GM18907 (cell line): Measurements from ENCODE around the gene RAB3D.
"Not testable (repeated sequence)": the region's sequence is repeated elsewhere in the genome, so short reads cannot be mapped to it uniquely, and the experiment has no call there.

Source experiments
- ATAC-seq: cut with Tn5 transposase; IDR thresholded peaks from one replicate; pipeline ENCODE4 v1.9.1; 2021; ENCODE audit warnings: mild to moderate bottlenecking, moderate library complexity; ENCODE audit not compliant: unreplicated experiment

The RAB3D gene, protein sequence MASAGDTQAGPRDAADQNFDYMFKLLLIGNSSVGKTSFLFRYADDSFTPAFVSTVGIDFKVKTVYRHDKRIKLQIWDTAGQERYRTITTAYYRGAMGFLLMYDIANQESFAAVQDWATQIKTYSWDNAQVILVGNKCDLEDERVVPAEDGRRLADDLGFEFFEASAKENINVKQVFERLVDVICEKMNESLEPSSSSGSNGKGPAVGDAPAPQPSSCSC

DNA sequence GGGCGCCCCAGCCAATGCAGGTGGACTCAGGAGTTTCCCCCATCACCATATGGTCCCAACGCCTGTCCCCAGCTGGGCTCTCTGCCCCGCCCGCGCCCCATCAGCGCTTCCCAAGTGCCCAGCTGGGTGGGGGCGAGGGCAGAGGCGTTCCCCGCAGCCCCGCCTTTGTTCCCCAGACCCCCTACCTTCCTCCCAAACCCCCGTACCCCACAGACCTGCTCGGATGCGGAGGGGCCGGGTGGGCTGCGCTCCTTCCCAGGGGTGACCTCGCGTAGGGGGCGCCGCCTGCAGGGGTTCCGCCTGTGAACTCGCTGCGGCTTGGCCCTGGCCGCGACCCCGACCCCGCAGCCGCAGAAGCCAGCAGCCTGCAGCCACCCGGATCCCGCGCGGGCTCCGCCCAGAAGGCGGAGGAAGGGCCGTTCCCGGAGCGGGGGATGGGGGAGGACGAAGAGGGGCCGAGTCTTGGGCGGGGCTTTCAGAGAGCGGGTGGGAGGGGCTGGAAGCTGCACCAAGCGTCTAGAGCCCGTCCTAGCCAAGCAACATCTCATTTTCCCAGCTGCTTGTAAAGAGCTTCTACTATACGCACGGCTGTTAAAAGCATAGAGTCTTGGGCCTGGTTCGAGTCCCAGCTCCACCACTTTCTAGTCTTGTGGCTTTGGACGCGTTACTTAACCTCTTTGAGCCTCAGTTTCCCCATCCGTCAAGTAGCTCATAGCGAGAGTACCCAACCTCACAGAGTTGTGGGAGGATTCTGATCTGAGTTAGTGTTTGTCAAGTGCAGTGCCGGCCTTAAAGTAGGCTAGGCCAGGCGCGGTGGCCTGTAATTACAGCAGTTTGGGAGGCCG is at the start of gene RAB3D:
TSS of gene RAB3D (minus strand) at position 404 of the 845 bp plus-strand sequence. CDS start 2,258 bp downstream, outside the sequence.
- ATAC-seq: no peak

DNA sequence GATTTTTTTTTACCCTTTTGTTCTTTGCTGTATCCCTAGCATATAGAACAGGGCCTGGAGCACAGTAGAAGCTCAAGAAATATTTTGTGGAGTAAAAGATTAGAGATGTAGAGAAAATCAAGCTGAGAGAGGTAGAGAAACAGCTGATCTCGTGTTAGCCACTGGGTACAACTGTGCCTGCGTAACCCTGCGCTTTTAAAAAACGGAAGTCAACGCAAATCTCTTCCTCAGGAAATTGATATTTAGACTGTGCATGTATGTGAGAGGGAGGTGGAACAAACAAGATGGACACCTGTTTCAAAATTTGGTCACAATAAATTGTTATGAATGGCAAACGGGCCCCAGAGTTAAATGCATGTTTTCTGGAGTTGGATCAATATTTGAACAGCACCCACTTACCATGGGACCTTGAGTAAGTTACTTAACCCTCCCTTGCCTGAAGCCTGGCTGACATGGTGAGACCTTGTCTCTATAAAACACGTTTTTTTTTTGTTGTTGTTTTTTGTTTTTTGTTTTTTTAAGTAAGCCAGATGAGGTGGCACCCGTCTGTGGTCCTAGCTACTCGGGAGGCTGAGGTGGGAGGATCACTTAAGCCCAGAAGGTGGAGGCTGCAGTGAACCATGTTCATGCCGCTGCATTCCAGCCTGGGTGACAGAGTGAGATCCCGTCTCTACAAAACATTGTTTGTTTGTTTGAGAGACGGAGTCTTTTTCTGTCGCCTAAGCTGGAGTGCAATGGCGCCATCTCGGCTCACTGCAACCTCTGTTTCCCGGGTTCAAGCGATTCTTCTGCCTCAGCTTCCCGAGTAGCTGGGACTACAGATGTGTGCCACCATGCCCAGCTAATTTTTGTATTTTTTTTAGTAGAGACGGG is 47.9 kb upstream of the RAB3D start:
- no peak for ATAC-seq

DNA sequence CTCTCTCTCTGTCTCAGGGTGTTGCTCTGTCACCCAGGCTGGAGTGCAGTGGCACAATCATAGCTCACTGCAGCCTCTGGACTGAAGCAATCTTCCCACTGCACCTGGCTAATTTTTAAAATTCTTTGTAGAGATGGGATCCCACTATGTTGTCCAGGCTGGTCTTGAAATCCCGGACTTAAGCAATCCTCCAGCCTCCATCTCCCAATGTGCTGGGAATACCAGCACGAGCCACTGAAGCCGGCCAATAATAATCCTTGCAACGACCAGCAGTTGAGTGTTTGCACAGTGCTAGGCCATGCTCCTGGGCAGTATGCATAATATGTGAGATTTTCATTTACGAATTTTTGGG is 45.3 kb upstream of the RAB3D start:
- ATAC-seq: no peak

DNA sequence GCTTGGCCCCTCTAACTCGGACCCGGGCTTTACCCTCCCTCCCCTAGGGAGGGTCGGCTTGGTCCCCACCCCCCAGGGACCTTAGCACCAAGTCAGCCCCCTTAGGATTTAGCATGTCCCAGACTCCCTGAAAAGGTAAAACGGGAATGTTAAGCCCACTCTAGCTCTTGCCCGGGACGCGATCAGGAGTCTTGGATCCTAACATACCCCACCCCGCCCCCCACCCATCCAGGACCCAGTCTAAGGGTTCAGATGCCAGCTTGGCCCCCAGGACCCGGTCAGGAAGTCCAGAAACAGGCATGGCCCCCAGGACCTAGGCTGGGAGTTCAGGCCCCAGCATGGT is 44.2 kb upstream of the RAB3D start:
- no peak for ATAC-seq

DNA sequence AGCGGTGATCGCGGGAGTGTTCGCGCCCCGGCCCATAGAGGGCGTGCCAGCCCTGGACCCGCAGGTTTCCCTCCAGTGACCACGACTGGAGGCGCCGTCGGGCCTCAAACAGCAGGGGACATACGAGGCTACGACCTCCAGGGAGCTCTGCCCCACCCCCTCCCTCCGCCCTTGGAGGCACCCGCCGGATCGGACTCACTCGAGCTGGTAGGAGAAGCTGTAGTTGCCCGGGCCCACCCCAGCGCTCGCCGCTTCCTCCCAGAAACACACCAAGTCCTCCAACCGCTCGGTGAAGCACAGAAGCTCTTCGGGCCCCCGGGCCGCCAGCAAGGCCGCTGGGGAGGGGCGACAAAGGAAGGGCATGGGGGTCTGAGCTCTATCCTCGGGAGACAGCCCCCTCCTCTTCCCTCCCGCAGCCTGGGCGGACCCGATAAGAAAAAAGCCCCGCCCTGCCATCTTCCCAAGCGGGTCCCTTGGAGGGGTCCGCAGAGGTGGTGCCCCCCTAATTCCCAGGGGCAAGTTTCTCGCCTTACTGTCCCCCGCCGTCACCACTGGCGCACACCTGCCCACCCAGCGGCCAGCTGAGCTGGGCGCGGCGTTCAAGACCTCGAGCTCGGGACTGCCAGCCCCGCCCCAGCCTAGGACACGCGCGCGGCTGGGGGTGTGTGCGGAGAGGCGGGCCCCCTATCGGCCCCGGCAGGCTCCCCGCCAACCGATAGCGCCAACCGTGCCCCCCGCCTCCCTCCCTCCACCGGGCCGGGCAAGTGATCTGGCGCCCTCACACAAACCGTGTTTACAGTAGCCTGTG is 43.6 kb upstream of the RAB3D start:
- no peak for ATAC-seq

DNA sequence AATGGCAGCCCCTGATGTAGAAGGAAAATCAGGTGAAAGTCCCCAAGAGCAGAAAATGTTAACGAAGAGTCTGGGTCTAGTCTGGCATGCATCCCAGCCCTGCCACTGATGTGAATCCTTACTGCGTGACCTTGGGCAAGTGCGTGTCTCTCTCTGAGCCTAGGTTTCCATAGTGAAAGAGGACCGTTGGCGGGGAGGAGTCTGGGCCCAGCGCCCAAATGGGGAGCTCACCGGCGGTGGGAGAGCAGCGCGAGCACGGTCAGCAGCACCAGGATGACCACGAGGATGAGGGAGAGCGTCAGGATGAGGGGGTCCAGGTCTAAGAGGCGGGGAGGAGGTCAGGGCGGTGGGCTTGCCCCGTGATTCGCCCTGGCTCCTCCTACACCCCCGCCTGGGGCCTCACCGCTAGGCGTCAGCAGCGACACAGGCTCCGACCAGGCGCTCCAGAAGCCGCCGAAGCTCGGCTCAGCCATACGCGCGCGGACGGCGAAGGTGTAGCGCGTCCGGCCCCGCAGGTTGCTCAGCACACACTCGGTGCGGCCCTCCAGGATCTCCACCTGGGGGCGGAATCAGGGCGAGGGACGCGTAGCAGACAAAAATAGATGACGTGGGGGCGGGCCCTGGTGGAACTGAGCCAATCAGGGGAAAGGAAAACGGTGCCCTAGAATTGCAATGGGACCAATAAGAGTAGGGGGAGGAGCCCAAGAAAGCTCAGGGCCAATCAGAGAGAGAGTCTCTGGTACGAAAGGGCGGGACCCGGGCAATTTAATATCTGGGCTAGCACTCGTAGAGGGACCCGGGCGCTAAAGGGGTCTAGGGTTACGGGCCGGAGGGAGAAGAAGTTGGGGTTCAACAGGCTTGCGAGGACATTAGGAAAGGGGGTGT is 41.4 kb upstream of the RAB3D start:
- peak; percentile 76 for ATAC-seq

DNA sequence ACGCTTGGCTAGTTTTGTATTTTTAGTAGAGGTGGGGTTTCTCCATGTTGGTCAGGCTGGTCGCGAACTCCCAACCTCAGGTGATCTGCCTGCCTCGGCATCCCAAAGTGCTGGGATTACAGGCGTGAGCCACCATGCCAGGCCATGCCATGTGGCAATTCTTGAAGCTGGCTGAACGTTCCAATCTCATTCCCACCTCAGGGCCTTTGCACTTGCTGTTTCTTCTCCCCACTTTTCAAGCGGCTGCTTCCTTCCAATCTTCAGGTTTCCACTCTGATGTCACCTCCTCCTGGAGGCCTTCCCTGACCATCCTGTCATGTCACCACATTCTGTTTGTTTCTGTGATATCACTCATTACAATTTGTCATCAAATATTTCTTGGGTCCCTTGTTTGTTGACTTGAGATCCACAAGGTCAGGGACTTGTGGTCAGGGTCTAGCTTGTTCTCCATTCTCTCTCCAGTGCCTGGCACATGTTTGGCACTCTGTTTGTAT is 40.4 kb upstream of the RAB3D start:
- ATAC-seq: no peak

DNA sequence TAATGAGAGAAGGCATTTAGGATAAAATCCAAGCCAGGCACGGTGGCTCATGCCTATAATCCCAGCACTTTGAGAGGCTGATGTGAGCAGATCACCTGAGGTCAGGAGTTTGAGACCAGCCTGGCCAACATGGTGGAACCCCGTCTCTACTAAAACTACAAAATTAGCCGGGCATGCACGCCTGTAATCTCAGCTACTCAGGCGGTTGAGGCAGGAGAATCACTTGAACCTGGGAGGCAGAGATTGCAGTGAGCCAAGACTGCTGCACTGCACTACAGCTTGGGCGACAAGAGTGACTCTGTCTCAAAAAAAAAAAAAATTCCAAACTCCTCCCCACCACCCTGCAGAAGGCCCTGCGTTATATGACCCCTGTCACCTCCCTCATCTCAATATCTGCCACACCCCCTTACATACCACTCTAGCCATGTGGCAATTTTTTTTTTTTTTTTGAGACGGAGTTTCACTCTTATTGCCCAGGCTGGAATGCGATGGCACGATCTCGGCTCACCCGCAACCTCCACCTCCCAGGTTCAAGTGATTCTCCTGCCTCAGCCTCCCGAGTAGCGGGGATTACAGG is 39.9 kb upstream of the RAB3D start:
- ATAC-seq: not testable (repeated sequence)

DNA sequence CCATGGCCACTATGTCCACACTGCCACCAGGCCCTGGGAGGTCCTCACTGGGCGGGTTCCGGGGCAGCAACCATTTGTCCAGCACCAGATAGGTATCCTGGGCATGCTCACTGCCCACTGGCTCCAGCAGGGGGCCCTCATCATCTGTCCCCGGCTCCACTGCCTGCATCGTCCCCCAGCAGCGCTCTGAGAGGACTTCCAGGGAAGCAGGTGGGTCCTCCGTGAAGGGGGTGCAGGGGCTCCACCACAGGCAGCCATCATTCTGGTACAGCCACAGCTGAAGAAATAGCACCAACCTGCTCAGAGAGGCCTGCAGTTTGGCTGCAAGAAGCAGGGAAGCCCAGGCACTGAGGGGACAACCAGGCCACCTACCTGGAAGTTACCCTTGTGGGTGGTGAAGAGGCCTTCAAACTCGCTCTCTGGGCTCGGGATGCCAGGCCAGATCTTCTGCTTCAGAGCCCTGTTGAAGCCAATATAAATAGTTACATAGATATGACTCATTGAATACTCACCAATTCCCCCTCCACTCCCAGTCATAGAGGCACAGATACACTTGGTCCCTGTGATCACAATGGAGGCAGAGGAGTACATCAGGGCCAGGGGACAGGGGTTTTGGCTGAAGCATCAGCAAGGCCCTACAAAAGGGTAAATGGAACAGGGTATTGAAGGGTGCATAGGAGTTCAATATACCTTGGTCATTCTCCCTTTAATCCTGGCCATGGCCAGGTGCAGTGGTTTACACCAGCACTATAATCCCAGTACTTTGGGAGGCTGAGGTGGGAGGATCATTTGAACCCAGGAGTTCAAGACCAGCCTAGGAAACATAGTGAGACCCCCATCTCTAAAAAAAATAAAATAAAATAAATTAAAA is 39.1 kb upstream of the RAB3D start:
- ATAC-seq: no peak

DNA sequence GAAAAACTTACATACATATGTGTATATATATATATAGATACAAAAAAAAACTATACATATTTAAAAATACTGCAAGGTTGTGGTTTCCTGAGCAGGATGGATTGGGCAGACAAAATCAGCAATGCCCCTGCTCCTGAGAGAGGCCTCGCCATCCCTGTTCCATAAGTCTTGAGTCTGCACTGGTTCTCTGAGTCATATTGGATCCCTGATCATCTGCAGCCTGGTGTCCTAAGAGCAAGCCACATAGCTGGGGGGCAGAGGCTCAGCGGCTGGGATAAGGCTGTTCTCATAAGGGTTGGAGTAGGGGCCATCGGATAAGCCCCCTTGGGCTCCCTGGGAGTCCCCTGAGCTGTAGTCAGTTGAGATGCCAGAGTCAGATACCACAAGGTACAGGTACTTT is 38.3 kb upstream of the RAB3D start:
- no peak for ATAC-seq

DNA sequence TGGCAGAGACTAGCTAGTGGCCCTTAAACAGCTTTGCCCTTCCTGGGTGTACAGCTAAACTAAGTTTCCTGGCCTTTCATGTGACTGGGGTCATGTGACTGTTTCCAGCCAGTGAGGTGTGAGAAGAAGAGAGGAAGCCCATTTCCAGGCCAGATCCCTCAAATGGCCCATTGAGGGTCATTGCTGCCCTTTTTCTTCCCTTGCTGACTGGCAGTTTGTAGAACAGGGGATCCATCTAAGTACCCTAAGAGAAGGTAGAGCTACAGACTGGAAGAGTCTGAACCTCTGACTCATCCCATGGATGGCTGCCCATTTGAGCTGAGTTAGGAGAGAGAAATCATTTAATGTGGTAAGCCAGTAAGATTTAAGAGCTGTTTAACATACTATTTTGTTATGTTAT is 37.8 kb upstream of the RAB3D start:
- ATAC-seq: no peak

DNA sequence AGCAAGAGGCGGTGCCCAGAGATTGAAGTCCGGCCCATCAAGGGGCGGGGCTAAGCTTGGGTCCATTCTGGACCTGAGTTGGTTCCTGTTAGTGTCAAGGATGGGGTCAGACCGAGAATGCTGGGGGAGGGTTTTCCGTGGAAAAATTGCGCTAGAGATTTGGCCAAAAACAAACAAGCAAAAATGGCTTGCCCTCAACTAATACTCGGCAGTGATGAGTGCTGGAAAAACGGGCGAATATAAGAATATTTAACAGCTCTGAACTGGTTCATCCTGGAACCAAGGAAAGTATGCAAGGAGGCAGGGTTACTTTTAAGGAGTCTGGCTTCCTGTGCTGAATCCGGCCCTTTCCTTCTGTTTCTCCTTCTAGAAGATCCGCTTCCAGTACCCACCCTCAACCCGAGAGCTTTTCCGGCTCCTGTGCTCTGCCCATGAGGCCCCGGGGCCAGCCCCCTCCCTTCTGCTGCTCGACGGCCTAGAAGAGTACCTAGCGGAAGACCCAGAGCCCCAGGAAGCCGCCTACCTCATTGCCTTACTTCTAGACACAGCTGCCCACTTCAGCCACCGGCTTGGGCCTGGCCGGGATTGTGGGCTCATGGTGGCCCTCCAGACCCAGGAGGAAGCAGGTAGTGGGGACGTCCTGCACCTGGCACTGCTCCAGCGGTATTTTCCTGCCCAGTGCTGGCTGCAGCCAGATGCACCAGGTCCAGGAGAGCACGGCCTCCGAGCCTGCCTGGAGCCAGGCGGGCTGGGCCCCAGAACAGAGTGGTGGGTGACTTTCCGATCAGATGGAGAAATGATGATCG is 35.9 kb upstream of the RAB3D start:
- ATAC-seq: peak; percentile 28

DNA sequence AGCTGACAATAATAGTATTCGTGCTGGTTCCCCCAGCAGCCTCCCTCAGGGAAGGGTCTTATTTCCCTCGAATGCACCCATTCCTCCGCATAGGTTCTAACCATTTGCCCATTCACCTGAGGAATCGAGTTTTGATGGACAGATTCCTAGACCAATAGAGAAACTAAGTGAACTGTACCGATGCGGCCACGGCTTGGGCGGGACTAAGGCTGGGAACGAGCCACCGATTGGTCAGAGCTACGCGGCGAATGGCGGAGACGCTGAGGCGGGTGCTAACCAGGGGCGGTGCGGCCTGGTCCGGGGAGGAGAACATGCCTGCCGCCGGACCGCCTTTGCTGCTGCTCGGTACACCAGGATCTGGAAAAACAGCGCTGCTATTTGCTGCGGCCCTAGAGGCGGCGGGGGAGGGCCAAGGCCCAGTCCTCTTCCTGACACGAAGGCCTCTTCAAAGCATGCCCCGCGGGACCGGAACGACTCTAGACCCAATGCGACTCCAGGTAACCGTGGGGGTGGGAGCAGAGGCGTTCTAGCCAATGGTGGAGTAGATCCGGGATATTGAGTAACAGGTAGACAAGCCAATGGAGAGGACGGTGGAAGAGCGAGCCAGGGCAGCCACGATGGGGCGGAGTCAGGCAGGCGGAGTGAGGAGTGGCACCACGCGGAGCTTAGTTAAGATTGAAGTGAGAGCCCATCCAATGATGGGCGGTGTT is 35.1 kb upstream of the RAB3D start, which contains the start of gene SWSAP1:
TSS of gene SWSAP1 (plus strand) at position 234 of the 710 bp plus-strand sequence. CDS start at position 249, 15 bp downstream.
- ATAC-seq: peak; percentile 89

DNA sequence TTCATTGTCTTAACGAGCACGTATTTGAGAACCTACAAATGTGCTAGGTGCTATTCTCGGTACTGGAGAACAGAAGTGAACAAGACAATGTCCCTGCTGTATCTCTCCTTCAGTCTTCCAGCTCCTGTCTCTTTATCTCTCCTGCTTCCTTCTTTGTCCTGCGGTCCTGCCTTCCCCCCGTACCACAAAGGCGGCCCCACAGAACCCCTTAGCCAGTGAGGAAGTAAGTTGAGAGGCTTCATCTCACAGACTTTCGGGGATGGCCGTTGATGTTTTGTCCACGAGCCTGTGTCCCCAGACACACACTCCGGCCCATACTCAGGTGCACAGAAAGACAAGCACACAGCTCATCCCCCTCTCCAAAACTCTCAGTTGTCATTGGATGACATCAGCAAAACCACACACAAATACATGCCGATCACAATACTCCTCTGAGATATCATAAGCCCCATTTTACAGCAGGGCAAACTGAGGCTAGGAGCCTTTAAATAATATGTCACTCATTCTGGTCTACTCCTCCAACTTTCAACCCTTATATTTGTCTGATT is 34.5 kb upstream of the RAB3D start:
- no peak for ATAC-seq

DNA sequence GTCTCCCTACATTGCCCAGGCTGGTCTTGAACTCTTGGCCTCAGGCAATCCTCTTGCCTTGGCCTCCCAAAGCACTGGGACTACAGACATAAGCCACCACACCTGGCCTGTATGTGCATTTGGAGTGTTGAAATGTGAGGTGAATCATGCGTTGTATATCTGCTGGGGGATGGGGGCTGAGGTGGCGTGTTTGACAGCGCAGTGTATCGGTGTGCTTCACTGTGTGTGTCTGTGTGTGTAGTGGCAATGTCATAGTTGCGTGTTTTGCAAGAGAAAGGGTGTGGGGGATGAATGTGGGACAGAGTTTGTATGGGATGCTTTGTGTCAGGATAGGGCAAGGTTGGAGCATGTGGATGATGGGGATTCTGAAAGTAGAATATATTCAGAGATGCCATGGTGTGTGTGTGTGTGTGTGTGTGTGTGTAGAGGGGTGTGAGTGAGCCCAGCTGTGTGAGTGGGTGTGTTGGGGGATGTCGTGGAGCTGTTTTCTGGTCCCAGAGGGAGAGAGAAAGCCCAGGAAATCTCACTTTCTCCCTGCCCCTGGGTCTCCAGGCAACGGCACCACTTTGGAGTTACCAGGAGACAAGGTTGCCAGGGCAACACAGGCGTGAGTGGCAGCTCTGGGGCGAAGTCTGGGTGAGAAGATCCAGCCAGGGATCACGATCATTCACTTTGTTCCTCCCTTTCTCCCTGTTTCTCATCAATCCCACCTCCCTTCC is 33.9 kb upstream of the RAB3D start:
- ATAC-seq: no peak

DNA sequence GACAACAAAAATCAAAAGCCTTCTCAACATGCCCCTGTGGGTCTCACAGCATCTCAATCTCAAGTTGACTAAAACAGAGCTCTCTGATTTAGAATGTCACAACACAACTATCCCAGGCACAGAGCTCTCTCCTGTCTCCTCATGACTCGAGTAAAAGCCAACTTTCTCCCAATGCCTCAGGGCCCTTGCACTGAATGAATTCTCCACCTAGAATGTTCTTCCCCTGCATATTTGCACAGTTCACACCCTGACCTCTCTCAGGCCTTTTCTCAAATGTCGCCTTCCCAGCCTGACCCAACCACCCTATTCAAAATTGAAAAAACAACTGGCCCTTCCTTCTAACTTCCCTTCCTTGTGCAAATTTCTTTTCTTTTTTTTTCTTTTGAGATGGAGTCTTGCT is 31.3 kb upstream of the RAB3D start:
- ATAC-seq: no peak
